ENCODE measurements around the gene CATSPER3.

DNA sequence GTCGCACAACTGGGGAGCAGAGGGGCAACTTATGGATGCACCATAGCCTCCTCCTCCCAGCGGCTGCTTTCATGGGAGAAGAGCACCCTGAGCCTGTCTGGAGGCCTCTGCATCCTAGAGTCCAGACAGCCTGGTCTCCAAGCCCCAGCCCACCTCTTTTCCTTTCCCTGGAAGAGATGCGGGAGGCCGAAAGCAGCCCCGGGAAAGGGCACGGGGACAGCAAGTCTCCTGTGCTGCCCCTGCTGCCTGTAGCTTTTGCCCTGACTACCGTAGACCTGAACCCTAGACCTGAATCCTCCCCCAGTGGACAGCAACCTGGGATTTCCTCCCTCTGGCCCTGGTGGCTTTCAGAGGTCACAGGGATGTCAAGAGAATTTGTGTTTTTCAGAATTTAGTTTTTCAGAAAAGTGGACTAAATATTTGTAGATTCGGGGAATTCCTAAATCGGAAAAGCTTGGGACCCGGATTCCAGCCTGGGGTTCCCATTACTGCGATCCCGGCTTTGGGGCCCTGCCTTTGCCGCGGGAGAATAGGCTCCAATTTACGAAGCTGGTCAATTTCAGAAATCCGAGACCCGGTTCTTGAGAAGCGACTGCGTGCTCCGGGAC, 70.6 kb downstream of the CATSPER3 start:
- TF ChIP-seq POLR2A (IDR thresholded peaks at IDR 0.05; ENCODE audit: low read length) (no peak), GATA1 (IDR thresholded peaks at IDR 0.05; ENCODE audit: low read depth, low read length) (no peak)

Data from erythroblast (primary cell).